Prostate gland (tissue), 2 donors: Measurements from ENCODE around the gene CLCA1. TPM values are rescaled to one million over a fixed set of nuclear protein-coding genes. Genes with fewer than 3 reads are reported as not detected.

ENCODE experiments used
- DNase-seq: peaks from one replicate; pipeline ENCODE4 v3.0.0-alpha.2; 2019; ENCODE audit warnings: low spot score
- H3K27ac ChIP-seq, 2 donors: fragments of 200-600 bp; sonication (generic); 2 replicates each; pipeline ENCODE4 v1.5.1; 2017 to 2019
- H3K27me3 ChIP-seq: fragments of 200-600 bp; sonication (generic); replicated peaks from 2 replicates; pipeline ENCODE4 v1.5.1; 2019; ENCODE audit not compliant: insufficient read depth
- H3K36me3 ChIP-seq, 2 donors: fragments of 200-600 bp; sonication (generic); 1 replicate in 1 of 2; 2 replicates in 1 of 2; pipeline versions ENCODE4 v1.5.1 to v1.8.1; 2017 to 2019
- H3K4me1 ChIP-seq: fragments of 200-600 bp; sonication (generic); replicated peaks from 2 replicates; pipeline ENCODE4 v1.5.1; 2019
- H3K4me3 ChIP-seq, 2 donors: fragments of 200-600 bp; sonication (generic); 2 replicates each; pipeline ENCODE4 v1.5.1; 2017 to 2019
- H3K9me3 ChIP-seq: fragments of 200-600 bp; sonication (generic); 2 replicates; pipeline ENCODE4 v1.5.1; 2017
- POLR2A ChIP-seq: fragments of 450-650 bp; IDR thresholded peaks from one replicate; pipeline ENCODE4 v1.6.1; 2016; ENCODE audit warnings: antibody characterized with exemption, mild to moderate bottlenecking
- POLR2AphosphoS5 ChIP-seq: sonication (generic); formaldehyde crosslinking; IDR thresholded peaks from one replicate; pipeline ENCODE4 v1.6.1; 2017; ENCODE audit warnings: antibody characterized with exemption
- WGBS: methylation state at CpG from one replicate; pipeline ENCODE4 v1.1.5; 2018; 5-methylcytosine and 5-hydroxymethylcytosine counted together
- intact Hi-C: fragments of 100-400 bp; cut with DNase I; formaldehyde crosslinking; loops from one replicate; pipeline ENCODE4 v1.14.2; 2022
- total RNA-seq, 2 donors: library from RNA; depleted of rRNA; stranded (reverse); fragments of >200 nt; gene quantifications; one replicate each; pipeline ENCODE4 v1.1.0, GENCODE V29; 2016
- TF ChIP-seq, protein P1 (sequence below), 4 experiments: fragments of 200-600 bp in 2 of 4; fragments of 450-650 bp in 2 of 4; sonication (generic) in 2 of 4; IDR thresholded peaks; 1 replicate in 3 of 4; 2 replicates in 1 of 4; pipeline ENCODE4 v1.5.1; 2016 to 2019; ENCODE audit warnings: antibody characterized with exemption in 4 of 4, mild to moderate bottlenecking in 2 of 4, moderate library complexity in 2 of 4

The CLCA1 gene
- total RNA-seq, 2 donors from 2014 or later: 0.34 TPM; not detected in 1

GRCh38 chr1:86470859-86471258 is 2.1 kb downstream of the CLCA1 start:
- Histone ChIP-seq H3K27ac (no peak overlapping the region), H3K9me3 (no peaks in the 10 kb centered on the region), H3K36me3 (no peaks in the 10 kb centered on the region), H3K4me3 (no peak overlapping the region), H3K27me3 (no peaks in the 10 kb centered on the region), H3K4me1 (no peaks in the 10 kb centered on the region)
- WGBS: 94% methylated on average over 10 of the region's 10 CpGs
- TF ChIP-seq POLR2A (no peak), POLR2AphosphoS5 (no peak)
- TF ChIP-seq, protein P1, sequence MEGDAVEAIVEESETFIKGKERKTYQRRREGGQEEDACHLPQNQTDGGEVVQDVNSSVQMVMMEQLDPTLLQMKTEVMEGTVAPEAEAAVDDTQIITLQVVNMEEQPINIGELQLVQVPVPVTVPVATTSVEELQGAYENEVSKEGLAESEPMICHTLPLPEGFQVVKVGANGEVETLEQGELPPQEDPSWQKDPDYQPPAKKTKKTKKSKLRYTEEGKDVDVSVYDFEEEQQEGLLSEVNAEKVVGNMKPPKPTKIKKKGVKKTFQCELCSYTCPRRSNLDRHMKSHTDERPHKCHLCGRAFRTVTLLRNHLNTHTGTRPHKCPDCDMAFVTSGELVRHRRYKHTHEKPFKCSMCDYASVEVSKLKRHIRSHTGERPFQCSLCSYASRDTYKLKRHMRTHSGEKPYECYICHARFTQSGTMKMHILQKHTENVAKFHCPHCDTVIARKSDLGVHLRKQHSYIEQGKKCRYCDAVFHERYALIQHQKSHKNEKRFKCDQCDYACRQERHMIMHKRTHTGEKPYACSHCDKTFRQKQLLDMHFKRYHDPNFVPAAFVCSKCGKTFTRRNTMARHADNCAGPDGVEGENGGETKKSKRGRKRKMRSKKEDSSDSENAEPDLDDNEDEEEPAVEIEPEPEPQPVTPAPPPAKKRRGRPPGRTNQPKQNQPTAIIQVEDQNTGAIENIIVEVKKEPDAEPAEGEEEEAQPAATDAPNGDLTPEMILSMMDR (IDR thresholded peaks at IDR 0.05): no peak
- intact Hi-C loops: no loop called here
- DNase-seq: no peak

DNA sequence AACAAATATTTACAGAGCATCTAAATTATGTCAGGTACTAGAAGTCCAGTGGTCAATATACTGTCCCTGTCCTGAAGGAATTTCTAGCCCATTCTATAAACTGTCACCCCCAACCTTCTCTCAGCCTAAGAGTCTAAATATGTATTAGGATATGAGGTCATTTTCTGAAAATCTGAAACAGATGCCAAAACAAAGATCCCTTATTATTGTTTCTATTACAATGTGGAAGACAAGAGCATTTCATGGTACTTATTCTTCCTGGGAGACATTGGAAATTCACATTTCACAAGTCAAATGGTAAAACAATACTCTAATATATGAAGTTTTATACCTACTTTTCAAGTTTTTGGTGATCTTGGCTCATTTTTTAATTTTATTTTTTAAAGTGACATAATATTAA is 2.6 kb downstream of the CLCA1 start:
- H3K36me3 ChIP-seq: no peaks in the 10 kb centered on the region
- H3K9me3 ChIP-seq: no peaks in the 10 kb centered on the region
- no peaks in the 10 kb centered on the region for H3K27me3 ChIP-seq
- TF ChIP-seq, protein P1 (IDR thresholded peaks at IDR 0.05): no peak
- no peak for TF ChIP-seq POLR2AphosphoS5
- no peak overlapping the region for H3K4me3 ChIP-seq
- intact Hi-C loops: no loop called here
- H3K27ac ChIP-seq: no peak overlapping the region
- no peak for DNase-seq
- no peaks in the 10 kb centered on the region for H3K4me1 ChIP-seq

GRCh38 chr1:86472152-86472551 is 3.4 kb downstream of the CLCA1 start:
- H3K27me3 ChIP-seq: no peaks in the 10 kb centered on the region
- H3K27ac ChIP-seq: no peak overlapping the region
- H3K4me3 ChIP-seq: no peak overlapping the region
- intact Hi-C loops: no loop called here
- no peaks in the 10 kb centered on the region for H3K9me3 ChIP-seq
- no peak for TF ChIP-seq POLR2AphosphoS5
- no peak for TF ChIP-seq POLR2A
- TF ChIP-seq, protein P1 (IDR thresholded peaks at IDR 0.05): no peak
- H3K4me1 ChIP-seq: no peaks in the 10 kb centered on the region
- H3K36me3 ChIP-seq: no peaks in the 10 kb centered on the region
- no peak for DNase-seq
- WGBS: 83% methylated on average over 4 of the region's 4 CpGs

- Histone ChIP-seq H3K4me1 (no peaks in the 10 kb centered on the region), H3K9me3 (no peaks in the 10 kb centered on the region), H3K36me3 (no peaks in the 10 kb centered on the region), H3K4me3 (no peak overlapping the region), H3K27ac (no peak overlapping the region), H3K27me3 (no peaks in the 10 kb centered on the region)
- 61% methylated on average over 3 of the region's 3 CpGs for WGBS
- TF ChIP-seq, protein P1 (IDR thresholded peaks at IDR 0.05): no peak
- no peak for DNase-seq
- intact Hi-C loops: no loop called here
These were observed 4.0 kb downstream of the CLCA1 start for GRCh38 chr1:86472767-86473166.

- Histone ChIP-seq H3K9me3 (no peaks in the 10 kb centered on the region), H3K4me3 (no peak overlapping the region), H3K36me3 (no peaks in the 10 kb centered on the region), H3K27me3 (no peaks in the 10 kb centered on the region), H3K4me1 (no peaks in the 10 kb centered on the region), H3K27ac (no peak overlapping the region)
- intact Hi-C loops: no loop called here
- 20% methylated on average over 4 of the region's 4 CpGs for WGBS
- TF ChIP-seq POLR2AphosphoS5 (no peak), POLR2A (no peak)
- TF ChIP-seq, protein P1 (IDR thresholded peaks at IDR 0.05): no peak
- DNase-seq: no peak
These were observed 8.5 kb downstream of the CLCA1 start for GRCh38 chr1:86477256-86477655.
